Measurements from ENCODE around the gene SLC24A3. TPM values are rescaled to one million over a fixed set of nuclear protein-coding genes. Genes with fewer than 3 reads are reported as not detected.

The SLC24A3 gene
- total and polyA plus RNA-seq, 12 donors: 0.21 to 2.6 (median 0.84) TPM

DNA sequence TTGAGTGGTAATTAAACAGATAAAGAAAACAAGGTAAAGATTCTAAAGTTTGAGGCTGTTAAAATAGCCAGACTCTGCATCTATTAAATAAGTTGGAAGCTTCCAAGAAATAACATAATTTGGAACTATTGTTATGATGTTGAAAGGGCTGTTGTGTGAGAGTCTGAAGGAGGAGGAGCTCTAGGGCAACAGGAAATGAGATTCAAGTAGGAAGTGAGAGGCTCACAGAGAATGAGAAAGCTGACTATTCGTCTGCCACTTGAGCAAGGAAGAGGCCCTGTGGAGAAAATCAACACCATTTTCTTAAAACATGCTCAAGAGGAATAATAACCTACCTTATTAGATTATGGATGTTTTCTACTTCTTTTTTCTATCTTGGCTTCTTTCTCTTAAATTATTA lies 185.2 kb downstream of the SLC24A3 start:
- intact Hi-C loops (cut with DNase I): no loop called here
- no peak for DNase-seq
- WGBS, 2 donors: 41 to 73% methylated on average over 1 of the region's 1 CpG
- Histone ChIP-seq H3K36me3 (no peaks in the 10 kb centered on the region), H3K9me3 (peaks cover 0 to 27% (median 11%) of the 10 kb centered on the region in 11 donors), H3K4me1 (no peaks in the 10 kb centered on the region), H3K4me3 (no peak overlapping the region), H3K27ac (no peak overlapping the region), H3K27me3 (peaks cover 0 to 4% (median 0%) of the 10 kb centered on the region in 7 donors)
- ATAC-seq: no peak
- TF ChIP-seq, protein P1, sequence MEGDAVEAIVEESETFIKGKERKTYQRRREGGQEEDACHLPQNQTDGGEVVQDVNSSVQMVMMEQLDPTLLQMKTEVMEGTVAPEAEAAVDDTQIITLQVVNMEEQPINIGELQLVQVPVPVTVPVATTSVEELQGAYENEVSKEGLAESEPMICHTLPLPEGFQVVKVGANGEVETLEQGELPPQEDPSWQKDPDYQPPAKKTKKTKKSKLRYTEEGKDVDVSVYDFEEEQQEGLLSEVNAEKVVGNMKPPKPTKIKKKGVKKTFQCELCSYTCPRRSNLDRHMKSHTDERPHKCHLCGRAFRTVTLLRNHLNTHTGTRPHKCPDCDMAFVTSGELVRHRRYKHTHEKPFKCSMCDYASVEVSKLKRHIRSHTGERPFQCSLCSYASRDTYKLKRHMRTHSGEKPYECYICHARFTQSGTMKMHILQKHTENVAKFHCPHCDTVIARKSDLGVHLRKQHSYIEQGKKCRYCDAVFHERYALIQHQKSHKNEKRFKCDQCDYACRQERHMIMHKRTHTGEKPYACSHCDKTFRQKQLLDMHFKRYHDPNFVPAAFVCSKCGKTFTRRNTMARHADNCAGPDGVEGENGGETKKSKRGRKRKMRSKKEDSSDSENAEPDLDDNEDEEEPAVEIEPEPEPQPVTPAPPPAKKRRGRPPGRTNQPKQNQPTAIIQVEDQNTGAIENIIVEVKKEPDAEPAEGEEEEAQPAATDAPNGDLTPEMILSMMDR (IDR thresholded peaks at IDR 0.05): no peak

DNA sequence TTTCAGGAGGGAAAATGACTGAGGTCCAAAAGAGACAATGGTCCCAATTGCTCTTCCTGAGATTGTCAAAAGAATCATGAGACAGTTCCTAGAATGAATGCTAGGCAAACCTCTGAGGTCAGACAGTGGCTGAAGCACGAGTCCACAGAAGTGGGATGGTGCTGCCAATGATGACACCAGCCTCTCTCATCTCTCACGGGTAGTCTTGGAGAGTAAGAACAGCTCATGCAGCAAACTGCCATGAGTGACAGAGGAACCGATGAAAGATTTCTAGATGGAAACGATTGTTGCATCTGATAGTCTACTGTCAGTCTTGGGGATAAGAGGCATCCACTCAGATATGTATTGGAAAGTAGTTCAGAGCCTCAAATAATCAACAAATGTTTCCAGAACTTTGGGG lies 188.7 kb downstream of the SLC24A3 start:
- H3K27me3 ChIP-seq: peaks cover 0 to 10% (median 0%) of the 10 kb centered on the region in 7 donors
- H3K4me1 ChIP-seq: no peaks in the 10 kb centered on the region
- intact Hi-C loops (cut with DNase I): no loop called here
- no peak overlapping the region for H3K27ac ChIP-seq
- 72 to 80% methylated on average over 4 of the region's 4 CpGs for WGBS, 2 donors
- no peak overlapping the region for H3K4me3 ChIP-seq
- H3K36me3 ChIP-seq: no peaks in the 10 kb centered on the region
- H3K9me3 ChIP-seq: peaks cover 0 to 27% (median 11%) of the 10 kb centered on the region in 11 donors
- ATAC-seq: no peak
- TF ChIP-seq, protein P1 (IDR thresholded peaks at IDR 0.05): no peak
- no peak for DNase-seq

DNA sequence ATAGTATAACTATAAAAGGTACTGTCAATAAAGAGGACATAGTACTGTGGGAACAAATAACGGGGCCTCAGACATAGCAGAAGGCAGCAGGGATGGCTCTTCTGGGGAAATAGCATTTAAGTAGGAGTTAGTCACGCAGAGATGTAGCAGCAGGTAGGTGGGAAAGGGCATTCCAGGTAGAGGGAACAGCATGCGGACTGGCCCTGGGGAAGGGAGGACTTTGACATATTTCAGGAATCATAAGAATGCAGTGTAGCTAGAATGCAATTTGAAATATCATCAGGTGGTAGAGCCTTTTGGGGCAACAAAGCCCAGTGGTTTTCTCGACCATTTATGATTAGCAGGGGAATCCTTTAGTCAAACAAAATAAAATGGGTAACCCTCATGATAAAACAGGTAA lies 191.1 kb downstream of the SLC24A3 start:
- no peak for ATAC-seq
- no peaks in the 10 kb centered on the region for H3K36me3 ChIP-seq
- H3K4me3 ChIP-seq: no peak overlapping the region
- intact Hi-C loops (cut with DNase I): no loop called here
- TF ChIP-seq, protein P1 (IDR thresholded peaks at IDR 0.05): no peak
- H3K27ac ChIP-seq: no peak overlapping the region
- WGBS, 2 donors: 76 to 81% methylated on average over 4 of the region's 4 CpGs
- peaks cover 0 to 12% (median 3%) of the 10 kb centered on the region in 11 donors for H3K9me3 ChIP-seq
- H3K4me1 ChIP-seq: no peaks in the 10 kb centered on the region
- no peak for DNase-seq
- peaks cover 0 to 14% (median 0%) of the 10 kb centered on the region in 7 donors for H3K27me3 ChIP-seq

DNA sequence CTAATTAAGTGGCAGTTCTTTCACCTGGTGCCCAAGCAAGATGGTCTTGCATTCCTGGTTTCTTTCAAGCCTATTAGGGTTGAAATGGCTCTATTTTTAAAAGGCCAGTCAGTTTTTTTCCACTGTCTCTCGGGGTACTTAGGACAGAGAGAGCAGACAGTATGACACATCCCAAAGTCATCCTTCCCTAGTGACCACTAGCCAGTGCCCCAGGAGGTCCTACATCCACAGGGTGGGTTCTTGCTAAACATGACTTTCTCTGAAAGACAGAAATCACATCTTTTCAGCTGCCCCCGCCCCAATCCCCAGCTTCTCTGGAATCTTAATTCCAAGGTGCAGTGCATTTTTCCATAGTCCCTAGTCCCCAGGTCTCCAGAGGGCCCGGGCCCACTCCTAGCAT lies 192.4 kb downstream of the SLC24A3 start:
- TF ChIP-seq, protein P1 (IDR thresholded peaks at IDR 0.05): no peak
- ATAC-seq: no peak
- 64 to 70% methylated on average over 3 of the region's 3 CpGs for WGBS, 2 donors
- H3K36me3 ChIP-seq: no peaks in the 10 kb centered on the region
- H3K27me3 ChIP-seq: peaks cover 0 to 14% (median 0%) of the 10 kb centered on the region in 7 donors
- no peak overlapping the region for H3K27ac ChIP-seq
- no peaks in the 10 kb centered on the region for H3K4me1 ChIP-seq
- no peak for DNase-seq
- no peaks in the 10 kb centered on the region for H3K9me3 ChIP-seq
- intact Hi-C loops (cut with DNase I): no loop called here
- no peak overlapping the region for H3K4me3 ChIP-seq
